A673 (cell line): ENCODE results near the gene ZC3H14.

Experiments used
- EZH2 ChIP-seq: fragments of 200-600 bp; sonication (generic); IDR thresholded peaks from 2 replicates; pipeline ENCODE4 v1.6.1; 2017; ENCODE audit warnings: borderline replicate concordance, low read depth, mild to moderate bottlenecking, mixed read lengths, antibody characterized with exemption, low read length; ENCODE audit not compliant: poor library complexity, severe bottlenecking
- TF ChIP-seq, protein P1 (sequence below): fragments of 300-800, 200-600 bp; sonication (generic); conservative IDR thresholded peaks from 2 replicates; pipeline ENCODE4 v1.5.1; 2017; ENCODE audit warnings: low read depth, mild to moderate bottlenecking, antibody characterized with exemption, low read length, moderate library complexity, mixed read lengths

DNA sequence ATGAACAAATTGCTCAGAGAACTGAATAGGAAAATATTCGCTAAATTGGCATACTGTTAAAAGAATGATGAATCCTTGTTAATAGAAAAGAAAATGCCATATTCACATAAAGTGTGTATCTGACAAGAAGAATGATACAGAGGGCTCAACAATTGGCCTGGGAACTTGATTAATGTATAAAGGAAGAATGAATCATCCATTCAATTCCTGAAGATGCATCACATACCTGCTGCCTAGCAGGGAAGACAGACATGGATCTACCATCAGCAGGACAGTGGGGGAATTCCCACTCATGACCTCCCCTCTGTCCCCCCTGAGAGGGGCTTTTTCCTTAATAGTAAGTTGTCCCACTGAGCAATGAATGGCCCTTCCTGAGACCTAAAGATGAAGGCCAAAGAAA is 21.5 kb upstream of the ZC3H14 start:
- TF ChIP-seq, protein P1, sequence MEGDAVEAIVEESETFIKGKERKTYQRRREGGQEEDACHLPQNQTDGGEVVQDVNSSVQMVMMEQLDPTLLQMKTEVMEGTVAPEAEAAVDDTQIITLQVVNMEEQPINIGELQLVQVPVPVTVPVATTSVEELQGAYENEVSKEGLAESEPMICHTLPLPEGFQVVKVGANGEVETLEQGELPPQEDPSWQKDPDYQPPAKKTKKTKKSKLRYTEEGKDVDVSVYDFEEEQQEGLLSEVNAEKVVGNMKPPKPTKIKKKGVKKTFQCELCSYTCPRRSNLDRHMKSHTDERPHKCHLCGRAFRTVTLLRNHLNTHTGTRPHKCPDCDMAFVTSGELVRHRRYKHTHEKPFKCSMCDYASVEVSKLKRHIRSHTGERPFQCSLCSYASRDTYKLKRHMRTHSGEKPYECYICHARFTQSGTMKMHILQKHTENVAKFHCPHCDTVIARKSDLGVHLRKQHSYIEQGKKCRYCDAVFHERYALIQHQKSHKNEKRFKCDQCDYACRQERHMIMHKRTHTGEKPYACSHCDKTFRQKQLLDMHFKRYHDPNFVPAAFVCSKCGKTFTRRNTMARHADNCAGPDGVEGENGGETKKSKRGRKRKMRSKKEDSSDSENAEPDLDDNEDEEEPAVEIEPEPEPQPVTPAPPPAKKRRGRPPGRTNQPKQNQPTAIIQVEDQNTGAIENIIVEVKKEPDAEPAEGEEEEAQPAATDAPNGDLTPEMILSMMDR, result no peak
- TF ChIP-seq EZH2, result no peak
